GM12872 (cell line): Measurements from ENCODE around the gene NEU1.

Experiments used
- CTCF ChIP-seq: IDR thresholded peaks from 3 replicates; pipeline ENCODE4 v1.5.1; 2011; ENCODE audit warnings: low read depth, mild to moderate bottlenecking, low read length, moderate library complexity; ENCODE audit not compliant: insufficient read depth

The NEU1 gene

GRCh38 chr6:31897612-31898382 lies 35.2 kb upstream of the NEU1 start, which contains the start of gene EHMT2:
EHMT2 (minus strand) TSS chr6:31897698; CDS start chr6:31897677, 21 bp downstream.
- no peak; the same call in 2 of the 3 replicates for TF ChIP-seq CTCF

GRCh38 chr6:31896856-31897611 lies 34.4 kb upstream of the NEU1 start:
- TF ChIP-seq CTCF, result no peak

- no peak for TF ChIP-seq CTCF
Observed at GRCh38 chr6:31896493-31896855, 33.9 kb upstream of the NEU1 start.

DNA sequence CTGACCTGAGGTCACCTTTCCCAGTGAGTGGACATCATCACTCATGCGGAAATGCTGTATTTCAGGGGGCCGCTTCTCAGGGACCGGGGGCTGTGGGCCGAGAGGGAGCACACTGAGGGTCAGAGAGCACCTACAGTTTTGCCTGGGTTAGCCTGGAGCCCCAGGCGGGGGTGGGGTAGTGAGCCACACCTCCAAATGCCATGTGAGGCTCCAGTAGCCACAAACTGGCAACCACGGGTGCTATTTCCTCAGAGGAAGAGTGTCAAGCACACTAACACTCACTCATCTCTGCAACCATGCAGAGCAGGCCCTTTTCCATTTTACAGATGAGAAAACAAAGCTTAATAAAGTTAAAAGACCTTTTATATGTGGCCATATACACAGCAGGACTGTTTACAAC lies 30.2 kb upstream of the NEU1 start:
- no peak for TF ChIP-seq CTCF

- no peak for TF ChIP-seq CTCF
Observed at GRCh38 chr6:31889331-31889972, 26.8 kb upstream of the NEU1 start.

GRCh38 chr6:31888276-31889258 lies 25.9 kb upstream of the NEU1 start:
- TF ChIP-seq CTCF, result peak; percentile 81
